Measurements from ENCODE around the gene NUP98.

- no peak for TF ChIP-seq POLR2A (IDR thresholded peaks at IDR 0.05)
- TF ChIP-seq CTCF (IDR thresholded peaks at IDR 0.05) = no peak
Measured at GRCh38 chr11:3709977-3710376, 87.4 kb downstream of the NUP98 start.

Measured in heart left ventricle (tissue), 13 donors.